ENCODE results near the gene EFS. TPM values are rescaled to one million over a fixed set of nuclear protein-coding genes. Genes with fewer than 3 reads are reported as not detected.

Gene EFS
- polyA plus RNA-seq, 3 donors: not detected

- Histone ChIP-seq H3K4me2 (replicated peaks; ENCODE audit: extremely low read depth, low read length, poor library complexity, severe bottlenecking) (no peak overlapping the region), H3K36me3 (replicated peaks in 1 of 2; ENCODE audit: control insufficient read depth in 1 of 2, insufficient read depth in 2 of 2, low read length in 2 of 2) (no peaks in the 10 kb centered on the region), H3K27ac (ENCODE audit: low read depth in 1 of 2, low read length in 2 of 2) (no peak overlapping the region), H3K4me3 (replicated peaks in 1 of 3; ENCODE audit: low read depth in 2 of 3, low read length in 3 of 3) (no peak overlapping the region), H4K20me1 (ENCODE audit: insufficient read depth, low read length) (no peaks in the 10 kb centered on the region), H3K4me1 (ENCODE audit: control insufficient read depth in 1 of 2, insufficient read depth in 2 of 2, low read length in 2 of 2) (peaks cover 5 to 7% of the 10 kb centered on the region in 2 donors), H2AFZ (ENCODE audit: insufficient read depth, low read depth, low read length, poor library complexity, severe bottlenecking) (no peak overlapping the region), H3K9ac (ENCODE audit: insufficient read depth, low read length, poor library complexity, severe bottlenecking) (no peak overlapping the region), H3K79me2 (ENCODE audit: insufficient read depth, low read length) (no peaks in the 10 kb centered on the region), H3K27me3 (ENCODE audit: control insufficient read depth in 2 of 2, insufficient read depth in 2 of 2, low read length in 2 of 2) (no peaks in the 10 kb centered on the region), H3K9me3 (replicated peaks in 1 of 2; ENCODE audit: control insufficient read depth in 1 of 2, insufficient read depth in 1 of 2, low read length in 2 of 2) (no peaks in the 10 kb centered on the region)
- intact Hi-C loops (cut with micrococcal nuclease): no loop called here
- no peaks in the 10 kb centered on the region for H3K9me3 Mint-ChIP-seq
- peak overlapping the region in 1 of 2 donors; percentile 32 for H3K4me3 Mint-ChIP-seq
- H3K36me3 Mint-ChIP-seq: no peaks in the 10 kb centered on the region
- WGBS (ENCODE audit: insufficient coverage): 95% methylated on average over 2 of the region's 6 CpGs
- H3K4me1 Mint-ChIP-seq: peaks cover 19% of the 10 kb centered on the region
- peaks cover 0 to 7% (median 4%) of the 10 kb centered on the region in 3 donors for H3K27me3 Mint-ChIP-seq (ENCODE audit: low read depth in 3 of 3)
- TF ChIP-seq, protein P1, sequence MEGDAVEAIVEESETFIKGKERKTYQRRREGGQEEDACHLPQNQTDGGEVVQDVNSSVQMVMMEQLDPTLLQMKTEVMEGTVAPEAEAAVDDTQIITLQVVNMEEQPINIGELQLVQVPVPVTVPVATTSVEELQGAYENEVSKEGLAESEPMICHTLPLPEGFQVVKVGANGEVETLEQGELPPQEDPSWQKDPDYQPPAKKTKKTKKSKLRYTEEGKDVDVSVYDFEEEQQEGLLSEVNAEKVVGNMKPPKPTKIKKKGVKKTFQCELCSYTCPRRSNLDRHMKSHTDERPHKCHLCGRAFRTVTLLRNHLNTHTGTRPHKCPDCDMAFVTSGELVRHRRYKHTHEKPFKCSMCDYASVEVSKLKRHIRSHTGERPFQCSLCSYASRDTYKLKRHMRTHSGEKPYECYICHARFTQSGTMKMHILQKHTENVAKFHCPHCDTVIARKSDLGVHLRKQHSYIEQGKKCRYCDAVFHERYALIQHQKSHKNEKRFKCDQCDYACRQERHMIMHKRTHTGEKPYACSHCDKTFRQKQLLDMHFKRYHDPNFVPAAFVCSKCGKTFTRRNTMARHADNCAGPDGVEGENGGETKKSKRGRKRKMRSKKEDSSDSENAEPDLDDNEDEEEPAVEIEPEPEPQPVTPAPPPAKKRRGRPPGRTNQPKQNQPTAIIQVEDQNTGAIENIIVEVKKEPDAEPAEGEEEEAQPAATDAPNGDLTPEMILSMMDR (IDR thresholded peaks at IDR 0.05): no peak
- no peak overlapping the region for H3K27ac Mint-ChIP-seq
- DNase-seq: no peak
Measured at GRCh38 chr14:23399591-23399990, 34.6 kb upstream of the EFS start.

DNA sequence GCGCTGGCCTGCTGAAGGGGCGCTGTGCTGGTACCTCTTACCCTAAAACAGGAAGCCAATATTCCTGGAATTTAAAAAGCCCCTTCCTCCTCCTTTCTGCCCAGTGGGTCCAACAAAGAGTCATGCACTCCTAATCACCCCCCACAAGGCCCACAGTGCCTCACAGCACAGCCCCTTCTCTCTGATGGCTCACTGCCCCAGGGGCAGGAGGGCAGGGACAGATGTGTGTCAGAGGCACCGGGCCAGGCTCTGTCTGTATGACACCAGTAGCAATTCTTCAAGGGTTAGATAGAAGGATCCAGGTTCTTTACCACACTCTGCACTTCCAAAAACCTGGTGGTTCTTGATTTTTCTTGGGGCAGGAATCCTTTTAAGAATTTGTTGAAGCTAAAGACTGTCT, 34.2 kb upstream of the EFS start:
- Mint-ChIP-seq H3K36me3 (no peaks in the 10 kb centered on the region), H3K4me3 (no peak overlapping the region), H3K27ac (no peak overlapping the region), H3K27me3 (ENCODE audit: low read depth in 3 of 3) (peaks cover 0 to 5% (median 4%) of the 10 kb centered on the region in 3 donors), H3K4me1 (peaks cover 19% of the 10 kb centered on the region), H3K9me3 (no peaks in the 10 kb centered on the region)
- intact Hi-C loops (cut with micrococcal nuclease): no loop called here
- DNase-seq: no peak
- Histone ChIP-seq H3K9me3 (replicated peaks in 1 of 2; ENCODE audit: control insufficient read depth in 1 of 2, insufficient read depth in 1 of 2, low read length in 2 of 2) (no peaks in the 10 kb centered on the region), H3K27me3 (ENCODE audit: control insufficient read depth in 2 of 2, insufficient read depth in 2 of 2, low read length in 2 of 2) (no peaks in the 10 kb centered on the region), H3K36me3 (replicated peaks in 1 of 2; ENCODE audit: control insufficient read depth in 1 of 2, insufficient read depth in 2 of 2, low read length in 2 of 2) (no peaks in the 10 kb centered on the region), H4K20me1 (ENCODE audit: insufficient read depth, low read length) (no peaks in the 10 kb centered on the region), H3K4me2 (replicated peaks; ENCODE audit: extremely low read depth, low read length, poor library complexity, severe bottlenecking) (no peak overlapping the region), H3K4me3 (replicated peaks in 1 of 3; ENCODE audit: low read depth in 2 of 3, low read length in 3 of 3) (no peak overlapping the region), H3K4me1 (ENCODE audit: control insufficient read depth in 1 of 2, insufficient read depth in 2 of 2, low read length in 2 of 2) (peaks cover 5 to 7% of the 10 kb centered on the region in 2 donors), H3K27ac (ENCODE audit: low read depth in 1 of 2, low read length in 2 of 2) (no peak overlapping the region), H3K9ac (ENCODE audit: insufficient read depth, low read length, poor library complexity, severe bottlenecking) (no peak overlapping the region), H3K79me2 (ENCODE audit: insufficient read depth, low read length) (no peaks in the 10 kb centered on the region), H2AFZ (ENCODE audit: insufficient read depth, low read depth, low read length, poor library complexity, severe bottlenecking) (no peak overlapping the region)
- TF ChIP-seq, protein P1 (IDR thresholded peaks at IDR 0.05): no peak
- WGBS (ENCODE audit: insufficient coverage): 83% methylated on average over 2 of the region's 3 CpGs

All from CD14-positive monocyte (primary cell).